ENCODE data around the gene DRD1.
"Not testable (repeated sequence)": the region's sequence is repeated elsewhere in the genome, so short reads cannot be mapped to it uniquely, and the experiment has no call there.

Gene DRD1

DNA sequence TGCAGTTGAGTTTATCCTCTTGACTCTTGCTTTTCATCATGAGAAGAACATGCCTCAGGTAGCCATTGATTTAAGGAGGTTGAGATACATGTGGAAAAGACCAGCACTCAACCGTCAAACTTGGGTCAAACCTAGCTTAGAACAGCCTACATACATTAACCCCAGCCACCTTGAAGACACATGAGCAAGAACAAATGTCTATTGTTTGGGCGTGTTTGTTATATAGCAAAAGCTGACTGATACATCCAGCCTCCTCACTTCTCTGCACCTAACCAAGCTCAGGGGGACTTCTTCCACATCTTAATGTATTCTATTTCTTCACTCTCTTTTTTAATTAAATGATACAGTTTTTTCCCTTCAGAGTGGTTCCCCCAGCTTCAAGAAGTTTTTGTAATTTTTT lies 28.7 kb downstream of the DRD1 start:
- TF ChIP-seq CTCF (conservative IDR thresholded peaks at IDR 0.05; ENCODE audit: low read depth, low read length) = no peak
- no peak overlapping the region for H3K4me3 ChIP-seq (ENCODE audit: low read length)
- DNase-seq (ENCODE audit: low read depth) = no peak

DNA sequence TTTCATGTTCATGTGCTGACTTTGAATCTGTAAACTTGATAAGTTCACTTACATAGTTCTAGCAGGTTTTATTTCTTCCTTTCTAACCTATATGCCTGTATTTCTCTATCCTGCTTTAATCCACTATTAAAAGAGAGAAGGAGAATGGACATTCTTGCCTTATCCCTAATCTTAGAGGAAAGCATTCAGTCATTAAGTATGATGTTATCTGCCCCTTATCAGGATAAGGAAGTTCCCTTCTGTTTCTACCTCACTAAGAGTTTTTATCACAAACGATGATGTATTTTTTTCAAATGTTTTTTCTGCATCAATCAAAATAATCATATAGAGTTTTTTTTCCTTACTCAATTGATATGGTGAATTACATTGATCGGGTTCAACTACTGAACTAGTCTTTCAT lies 33.1 kb downstream of the DRD1 start:
- H3K4me3 ChIP-seq (ENCODE audit: low read length) = no peak overlapping the region
- DNase-seq (ENCODE audit: low read depth) = no peak
- no peak for TF ChIP-seq CTCF (conservative IDR thresholded peaks at IDR 0.05; ENCODE audit: low read depth, low read length)

- no peak for TF ChIP-seq CTCF (conservative IDR thresholded peaks at IDR 0.05; ENCODE audit: low read depth, low read length)
- DNase-seq (ENCODE audit: low read depth) = no peak
- H3K4me3 ChIP-seq (ENCODE audit: low read length) = no peak overlapping the region
Observed at GRCh38 chr5:175406300-175406699, 37.7 kb downstream of the DRD1 start.

DNA sequence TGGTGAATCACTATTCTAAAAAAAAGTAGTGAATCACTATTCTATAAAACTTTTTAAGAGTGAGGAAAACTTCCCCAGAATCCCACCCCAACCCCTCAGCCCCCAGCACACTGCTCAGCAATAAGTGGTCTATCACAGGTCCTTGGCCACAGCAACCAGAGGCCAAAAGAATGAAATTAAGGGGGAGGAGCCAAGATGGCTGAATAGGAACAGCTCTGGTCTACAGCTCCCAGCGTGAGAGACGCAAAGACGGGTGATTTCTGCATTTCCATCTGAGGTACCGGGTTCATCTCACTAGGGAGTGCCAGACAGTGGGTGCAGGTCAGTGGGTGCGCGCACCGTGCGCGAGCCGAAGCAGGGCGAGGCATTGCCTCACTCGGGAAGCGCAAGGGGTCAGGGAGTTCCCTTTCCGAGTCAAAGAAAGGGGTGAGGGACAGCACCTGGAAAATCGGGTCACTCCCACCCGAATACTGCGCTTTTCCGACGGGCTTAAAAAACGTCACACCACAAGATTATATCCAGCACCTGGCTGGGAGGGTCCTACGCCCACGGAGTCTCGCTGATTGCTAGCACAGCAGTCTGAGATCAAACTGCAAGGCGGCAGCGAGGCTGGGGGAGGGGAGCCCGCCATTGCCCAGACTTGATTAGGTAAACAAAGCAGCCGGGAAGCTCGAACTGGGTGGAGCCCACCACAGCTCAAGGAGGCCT lies 46.2 kb downstream of the DRD1 start:
- H3K4me3 ChIP-seq (ENCODE audit: low read length); DNase-seq (ENCODE audit: low read depth): not testable (repeated sequence)

- not testable (repeated sequence) for DNase-seq (ENCODE audit: low read depth)
Observed at GRCh38 chr5:175395430-175395829, 48.6 kb downstream of the DRD1 start.

GRCh38 chr5:175394601-175395000 lies 49.4 kb downstream of the DRD1 start:
- no peak overlapping the region for H3K4me3 ChIP-seq (ENCODE audit: low read length)
- no peak for TF ChIP-seq CTCF (conservative IDR thresholded peaks at IDR 0.05; ENCODE audit: low read depth, low read length)
- no peak for DNase-seq (ENCODE audit: low read depth)

More at GRCh38 chr5:175395430-175395829, 48.6 kb downstream of the DRD1 start:
- not testable (repeated sequence) for H3K4me3 ChIP-seq (ENCODE audit: low read length)

DNA sequence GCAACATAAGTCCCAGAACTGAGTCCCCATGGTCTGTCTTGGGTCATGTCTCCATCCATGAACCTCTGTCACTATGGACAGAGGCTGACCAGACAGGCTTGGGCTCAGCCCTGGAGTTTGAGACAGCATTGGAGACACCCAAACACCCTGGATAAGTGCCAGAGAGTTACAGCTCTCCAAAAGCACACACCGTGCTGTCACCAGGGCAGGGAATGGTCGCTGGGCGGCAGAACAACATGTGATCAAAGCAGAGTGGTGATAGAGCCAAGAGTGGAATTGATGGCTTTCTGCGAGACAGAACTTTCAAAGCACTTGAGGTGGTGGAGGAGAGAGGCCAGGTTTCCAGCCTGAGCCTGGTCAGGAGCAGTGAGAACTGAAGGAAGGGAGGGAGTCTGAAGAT lies 50.1 kb downstream of the DRD1 start:
- no peak overlapping the region for H3K4me3 ChIP-seq (ENCODE audit: low read length)
- no peak for DNase-seq (ENCODE audit: low read depth)

More for the DNA sequence above, 50.1 kb downstream of the DRD1 start:
- no peak for TF ChIP-seq CTCF (conservative IDR thresholded peaks at IDR 0.05; ENCODE audit: low read depth, low read length)
